HEK293T (cell line): ENCODE results near the gene PCNP.

Experiments
- SP1 ChIP-seq: fragments of 450-650 bp; IDR thresholded peaks from 2 replicates; pipeline ENCODE4 v1.6.1; 2017
- SUZ12 ChIP-seq: fragments of 450-650 bp; IDR thresholded peaks from 2 replicates; pipeline ENCODE4 v1.6.1; 2016; ENCODE audit warnings: mild to moderate bottlenecking
- TARDBP ChIP-seq: fragments of 450-650 bp; IDR thresholded peaks from 2 replicates; pipeline ENCODE4 v1.6.1; 2016

DNA sequence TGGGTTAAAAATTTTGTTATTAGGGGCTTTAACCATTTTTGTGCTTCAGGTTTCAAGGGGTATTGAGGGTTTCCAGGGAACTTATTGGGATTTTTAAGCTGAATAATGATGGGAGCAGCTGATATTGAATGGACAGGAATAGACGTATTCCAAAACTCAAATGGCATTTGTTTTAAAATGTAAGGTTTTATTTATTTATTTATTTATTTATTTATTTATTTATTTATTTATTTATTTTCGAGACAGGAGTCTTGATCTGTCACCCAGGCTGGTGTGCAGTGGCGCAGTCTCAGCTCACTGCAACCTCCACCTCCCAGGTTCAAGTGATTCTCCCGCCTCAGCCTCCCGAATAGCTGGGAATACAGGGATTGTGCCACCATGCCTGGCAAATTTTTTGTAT is 38.8 kb upstream of the PCNP start:
- TF ChIP-seq SP1 (no peak), TARDBP (no peak), SUZ12 (no peak)
